Immature natural killer cell (primary cell): ENCODE results near the gene AK5. TPM values are rescaled to one million over a fixed set of nuclear protein-coding genes. Genes with fewer than 3 reads are reported as not detected.

Experiments used
- DNase-seq, 3 donors: peaks; one replicate each; pipeline ENCODE4 v3.0.0; 2022; ENCODE audit warnings: mixed read lengths in 1 of 3
- H3K27ac Mint-ChIP-seq, 6 donors: one replicate each; pipeline ENCODE4 v1.8.0; 2020; ENCODE audit warnings: mixed read lengths in 6 of 6, mild to moderate bottlenecking in 5 of 6, inconsistent platforms in 4 of 6, moderate library complexity in 3 of 6
- H3K27me3 Mint-ChIP-seq, 3 donors: one replicate each; pipeline ENCODE4 v1.8.0; 2020 to 2021; ENCODE audit warnings: low read depth in 3 of 3, mild to moderate bottlenecking in 3 of 3, mixed read lengths in 3 of 3, moderate library complexity in 3 of 3, inconsistent platforms in 1 of 3
- H3K36me3 Mint-ChIP-seq, 3 donors: one replicate each; pipeline ENCODE4 v1.8.0; 2020; ENCODE audit warnings: mixed read lengths in 3 of 3, inconsistent platforms in 2 of 3, mild to moderate bottlenecking in 2 of 3
- H3K4me1 Mint-ChIP-seq, 2 donors: one replicate each; pipeline ENCODE4 v1.8.0; 2020; ENCODE audit warnings: inconsistent platforms in 2 of 2, mild to moderate bottlenecking in 2 of 2, mixed read lengths in 2 of 2, moderate library complexity in 1 of 2
- H3K4me3 Mint-ChIP-seq, 5 donors: one replicate each; pipeline ENCODE4 v1.8.0; 2020; ENCODE audit warnings: mild to moderate bottlenecking in 5 of 5, mixed read lengths in 5 of 5, inconsistent platforms in 3 of 5, moderate library complexity in 3 of 5
- H3K9me3 Mint-ChIP-seq, 6 donors: one replicate each; pipeline ENCODE4 v1.8.0; 2020; ENCODE audit warnings: mild to moderate bottlenecking in 6 of 6, mixed read lengths in 6 of 6, inconsistent platforms in 4 of 6, moderate library complexity in 3 of 6
- polyA plus RNA-seq, 3 donors: library from polyadenylated mRNA; unstranded; fragments of 300-500 nt; fragmentation: Illumina TruSeq; gene quantifications; one replicate each; pipeline ENCODE4 v1.2.3, GENCODE V29; 2021

AK5 gene
- polyA plus RNA-seq, 3 donors from 2014 or later = 6.3 to 18.8 (median 13.6) TPM

GRCh38 chr1:77273891-77274290, 7.9 kb upstream of the AK5 start:
- DNase-seq = no peak

GRCh38 chr1:77275194-77275593, 6.6 kb upstream of the AK5 start:
- H3K27ac Mint-ChIP-seq = no peak overlapping the region
- H3K27me3 Mint-ChIP-seq = peaks cover 0 to 15% (median 4%) of the 10 kb centered on the region in 3 donors
- H3K4me3 Mint-ChIP-seq = no peak overlapping the region

More at GRCh38 chr1:77273891-77274290, 7.9 kb upstream of the AK5 start:
- no peaks in the 10 kb centered on the region for H3K4me1 Mint-ChIP-seq
- no peak overlapping the region for H3K4me3 Mint-ChIP-seq
- peaks cover 2 to 12% (median 4%) of the 10 kb centered on the region in 3 donors for H3K27me3 Mint-ChIP-seq
- no peaks in the 10 kb centered on the region for H3K9me3 Mint-ChIP-seq
- no peak overlapping the region for H3K27ac Mint-ChIP-seq
- no peaks in the 10 kb centered on the region for H3K36me3 Mint-ChIP-seq

GRCh38 chr1:77276941-77277340, 4.9 kb upstream of the AK5 start:
- Mint-ChIP-seq H3K4me1 (peaks cover 23% of the 10 kb centered on the region in 2 donors), H3K27ac (no peak overlapping the region), H3K4me3 (no peak overlapping the region), H3K36me3 (no peaks in the 10 kb centered on the region), H3K9me3 (no peaks in the 10 kb centered on the region), H3K27me3 (peaks cover 3 to 18% (median 6%) of the 10 kb centered on the region in 3 donors)
- DNase-seq = no peak

More at GRCh38 chr1:77275194-77275593, 6.6 kb upstream of the AK5 start:
- no peak for DNase-seq
- H3K9me3 Mint-ChIP-seq = no peaks in the 10 kb centered on the region
- H3K4me1 Mint-ChIP-seq = peaks cover 9 to 10% of the 10 kb centered on the region in 2 donors
- H3K36me3 Mint-ChIP-seq = no peaks in the 10 kb centered on the region

- no peaks in the 10 kb centered on the region for H3K36me3 Mint-ChIP-seq
- peaks cover 5 to 17% (median 6%) of the 10 kb centered on the region in 3 donors for H3K27me3 Mint-ChIP-seq
- peak overlapping the region in 1 of 6 donors; percentile 17 for H3K27ac Mint-ChIP-seq
- DNase-seq = peak in 2 of 3 donors; percentile 6 to 8
- H3K9me3 Mint-ChIP-seq = no peaks in the 10 kb centered on the region
- H3K4me3 Mint-ChIP-seq = peak overlapping the region; percentile 17 to 81 (median 49)
- H3K4me1 Mint-ChIP-seq = peaks cover 37 to 39% of the 10 kb centered on the region in 2 donors
Measured at GRCh38 chr1:77279929-77280328, 1.9 kb upstream of the AK5 start.

- Mint-ChIP-seq H3K36me3 (no peaks in the 10 kb centered on the region), H3K27ac (peak overlapping the region in 1 of 6 donors; percentile 29), H3K4me1 (peaks cover 37 to 39% of the 10 kb centered on the region in 2 donors), H3K27me3 (peaks cover 5 to 17% (median 6%) of the 10 kb centered on the region in 3 donors), H3K9me3 (no peaks in the 10 kb centered on the region), H3K4me3 (peak overlapping the region; percentile 41 to 81 (median 75))
- no peak for DNase-seq
Measured at GRCh38 chr1:77280962-77281361, 857 bp upstream of the AK5 start.

GRCh38 chr1:77282187-77282865, 507 bp downstream of the AK5 start:
- H3K36me3 Mint-ChIP-seq = peaks cover 0 to under 1% (median 0%) of the 10 kb centered on the region in 3 donors
- peak in 2 of 3 donors; percentile 25 to 34 for DNase-seq
- H3K4me1 Mint-ChIP-seq = peaks cover 37 to 39% of the 10 kb centered on the region in 2 donors
- no peaks in the 10 kb centered on the region for H3K9me3 Mint-ChIP-seq
- no peak overlapping the region for H3K27ac Mint-ChIP-seq
- peaks cover 5 to 17% (median 6%) of the 10 kb centered on the region in 3 donors for H3K27me3 Mint-ChIP-seq
- H3K4me3 Mint-ChIP-seq = peak overlapping the region; percentile 72 to 88 (median 81)

GRCh38 chr1:77282866-77283539, 1.2 kb downstream of the AK5 start:
- DNase-seq = no peak
- peaks cover 37 to 39% of the 10 kb centered on the region in 2 donors for H3K4me1 Mint-ChIP-seq
- no peaks in the 10 kb centered on the region for H3K9me3 Mint-ChIP-seq
- peaks cover 5 to 17% (median 6%) of the 10 kb centered on the region in 3 donors for H3K27me3 Mint-ChIP-seq
- no peak overlapping the region for H3K27ac Mint-ChIP-seq
- peaks cover 0 to 3% (median 0%) of the 10 kb centered on the region in 3 donors for H3K36me3 Mint-ChIP-seq
- peak overlapping the region; percentile 72 to 88 (median 81) for H3K4me3 Mint-ChIP-seq

- Mint-ChIP-seq H3K27ac (no peak overlapping the region), H3K4me3 (peak overlapping the region; percentile 22 to 88 (median 72)), H3K36me3 (peaks cover 0 to 3% (median 0%) of the 10 kb centered on the region in 3 donors), H3K4me1 (peaks cover 37 to 39% of the 10 kb centered on the region in 2 donors), H3K27me3 (peaks cover 2 to 17% (median 5%) of the 10 kb centered on the region in 3 donors), H3K9me3 (no peaks in the 10 kb centered on the region)
- DNase-seq = no peak
Measured at GRCh38 chr1:77283701-77284425, 2.0 kb downstream of the AK5 start.

- Mint-ChIP-seq H3K4me3 (no peak overlapping the region), H3K36me3 (peaks cover 0 to 3% (median 0%) of the 10 kb centered on the region in 3 donors), H3K9me3 (no peaks in the 10 kb centered on the region), H3K27me3 (peaks cover under 1 to 9% (median 2%) of the 10 kb centered on the region in 3 donors), H3K27ac (no peak overlapping the region), H3K4me1 (peaks cover 14% of the 10 kb centered on the region in 2 donors)
- no peak for DNase-seq
Measured at GRCh38 chr1:77287535-77287934, 5.7 kb downstream of the AK5 start.

GRCh38 chr1:77288275-77288674, 6.5 kb downstream of the AK5 start:
- Mint-ChIP-seq H3K36me3 (peaks cover 0 to 3% (median 0%) of the 10 kb centered on the region in 3 donors), H3K27me3 (peaks cover 0 to 4% (median 1%) of the 10 kb centered on the region in 3 donors), H3K4me3 (no peak overlapping the region), H3K4me1 (peaks cover 7% of the 10 kb centered on the region in 2 donors), H3K27ac (no peak overlapping the region), H3K9me3 (no peaks in the 10 kb centered on the region)
- DNase-seq = no peak

GRCh38 chr1:77290576-77290975, 8.8 kb downstream of the AK5 start:
- no peaks in the 10 kb centered on the region for H3K4me1 Mint-ChIP-seq
- no peaks in the 10 kb centered on the region for H3K9me3 Mint-ChIP-seq
- no peak overlapping the region for H3K27ac Mint-ChIP-seq
- H3K27me3 Mint-ChIP-seq = peaks cover 0 to 1% (median 0%) of the 10 kb centered on the region in 3 donors
- H3K4me3 Mint-ChIP-seq = no peak overlapping the region
- DNase-seq = no peak
- H3K36me3 Mint-ChIP-seq = peaks cover 0 to 9% (median 0%) of the 10 kb centered on the region in 3 donors

- Mint-ChIP-seq H3K36me3 (peaks cover 0 to 6% (median 0%) of the 10 kb centered on the region in 3 donors), H3K27me3 (peaks cover 0 to 1% (median 0%) of the 10 kb centered on the region in 3 donors), H3K9me3 (no peaks in the 10 kb centered on the region), H3K27ac (no peak overlapping the region), H3K4me3 (no peak overlapping the region), H3K4me1 (peaks cover 8 to 10% of the 10 kb centered on the region in 2 donors)
- DNase-seq = no peak
Measured at GRCh38 chr1:77292551-77292950, 10.7 kb downstream of the AK5 start.

GRCh38 chr1:77300566-77300965, 18.7 kb downstream of the AK5 start:
- H3K27me3 Mint-ChIP-seq = no peaks in the 10 kb centered on the region
- peaks cover 0 to 9% (median 0%) of the 10 kb centered on the region in 3 donors for H3K36me3 Mint-ChIP-seq
- H3K27ac Mint-ChIP-seq = no peak overlapping the region
- no peak for DNase-seq
- no peaks in the 10 kb centered on the region for H3K9me3 Mint-ChIP-seq
- H3K4me3 Mint-ChIP-seq = no peak overlapping the region
- peaks cover 10 to 11% of the 10 kb centered on the region in 2 donors for H3K4me1 Mint-ChIP-seq
